ENCODE measurements around the gene ROBO2.
A peak's percentile ranks its signal among the peaks of the same experiment; 100 is the strongest.
"Not testable (repeated sequence)": the region's sequence is repeated elsewhere in the genome, so short reads cannot be mapped to it uniquely, and the experiment has no call there.

ROBO2 gene

DNA sequence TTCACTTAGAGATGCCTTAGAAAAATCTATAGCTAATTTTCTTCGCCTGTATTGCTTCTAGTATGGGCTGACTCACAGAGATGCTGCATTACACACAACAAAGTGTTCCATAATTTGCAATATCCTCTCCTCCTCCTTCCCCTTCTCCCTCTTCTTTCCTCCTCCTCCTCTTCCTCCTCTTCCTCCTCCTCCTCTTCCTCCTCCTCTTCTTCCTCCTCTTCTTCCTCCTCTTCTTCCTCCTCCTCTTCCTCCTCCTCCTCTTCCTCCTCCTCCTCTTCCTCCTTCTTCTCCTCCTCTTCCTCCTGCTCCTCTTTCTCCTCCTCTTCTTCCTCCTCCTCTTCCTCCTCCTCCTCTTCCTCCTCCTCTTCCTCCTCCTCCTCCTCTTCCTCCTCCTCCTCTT is 370.4 kb downstream of the ROBO2 start:
- TF ChIP-seq ZNF513 (tag by site-specific recombination; IDR thresholded peaks at IDR 0.05), result peak; percentile 93
- H3K4me1 ChIP-seq (ENCODE audit: control insufficient read depth, insufficient read depth, low read length); H3K4me3 ChIP-seq (ENCODE audit: low read depth, low read length); CTCF ChIA-PET; H3K9me3 ChIP-seq (ENCODE audit: control insufficient read depth, insufficient read depth, low read depth, low read length); H3K36me3 ChIP-seq (ENCODE audit: control insufficient read depth in 2 of 2, insufficient read depth in 1 of 2, low read length in 2 of 2); POLR2A ChIA-PET; H3K27ac ChIP-seq (ENCODE audit: extremely low read depth, low read depth, low read length): not testable (repeated sequence)

GRCh38 chr3:77411334-77411733 is 371.4 kb downstream of the ROBO2 start:
- Histone ChIP-seq H3K36me3 (ENCODE audit: control insufficient read depth in 2 of 2, insufficient read depth in 1 of 2, low read length in 2 of 2) (no peaks in the 10 kb centered on the region), H3K9me3 (ENCODE audit: control insufficient read depth, insufficient read depth, low read depth, low read length) (no peaks in the 10 kb centered on the region), H3K27ac (ENCODE audit: extremely low read depth, low read depth, low read length) (no peak overlapping the region), H3K4me1 (ENCODE audit: control insufficient read depth, insufficient read depth, low read length) (no peaks in the 10 kb centered on the region), H3K4me3 (ENCODE audit: low read depth, low read length) (no peak overlapping the region)
- ChIA-PET POLR2A (no interaction called here), CTCF (no interaction called here)
- TF ChIP-seq ZNF558 (tag by site-specific recombination; IDR thresholded peaks at IDR 0.05) (no peak), SETDB1 (IDR thresholded peaks at IDR 0.05; ENCODE audit: insufficient read length, low read length) (no peak), ZNF513 (tag by site-specific recombination; IDR thresholded peaks at IDR 0.05) (no peak), SP7 (tag by site-specific recombination; IDR thresholded peaks at IDR 0.05) (no peak), OVOL3 (tag by site-specific recombination; IDR thresholded peaks at IDR 0.05) (no peak), ZNF157 (tag by site-specific recombination; IDR thresholded peaks at IDR 0.05) (no peak), ZNF585B (tag by site-specific recombination; IDR thresholded peaks at IDR 0.05) (no peak), ZNF701 (tag by site-specific recombination; IDR thresholded peaks at IDR 0.05) (no peak), ZNF366 (tag by site-specific recombination; conservative IDR thresholded peaks at IDR 0.05) (no peak), ZBTB20 (tag by site-specific recombination; IDR thresholded peaks at IDR 0.05) (no peak), ZNF433 (tag by site-specific recombination; IDR thresholded peaks at IDR 0.05; ENCODE audit: low read depth) (no peak), KLF8 (tag by site-specific recombination; IDR thresholded peaks at IDR 0.05) (no peak)
- TF ChIP-seq, protein P1, sequence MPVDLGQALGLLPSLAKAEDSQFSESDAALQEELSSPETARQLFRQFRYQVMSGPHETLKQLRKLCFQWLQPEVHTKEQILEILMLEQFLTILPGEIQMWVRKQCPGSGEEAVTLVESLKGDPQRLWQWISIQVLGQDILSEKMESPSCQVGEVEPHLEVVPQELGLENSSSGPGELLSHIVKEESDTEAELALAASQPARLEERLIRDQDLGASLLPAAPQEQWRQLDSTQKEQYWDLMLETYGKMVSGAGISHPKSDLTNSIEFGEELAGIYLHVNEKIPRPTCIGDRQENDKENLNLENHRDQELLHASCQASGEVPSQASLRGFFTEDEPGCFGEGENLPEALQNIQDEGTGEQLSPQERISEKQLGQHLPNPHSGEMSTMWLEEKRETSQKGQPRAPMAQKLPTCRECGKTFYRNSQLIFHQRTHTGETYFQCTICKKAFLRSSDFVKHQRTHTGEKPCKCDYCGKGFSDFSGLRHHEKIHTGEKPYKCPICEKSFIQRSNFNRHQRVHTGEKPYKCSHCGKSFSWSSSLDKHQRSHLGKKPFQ (tag by site-specific recombination; IDR thresholded peaks at IDR 0.05), result no peak
- TF ChIP-seq, protein P2, sequence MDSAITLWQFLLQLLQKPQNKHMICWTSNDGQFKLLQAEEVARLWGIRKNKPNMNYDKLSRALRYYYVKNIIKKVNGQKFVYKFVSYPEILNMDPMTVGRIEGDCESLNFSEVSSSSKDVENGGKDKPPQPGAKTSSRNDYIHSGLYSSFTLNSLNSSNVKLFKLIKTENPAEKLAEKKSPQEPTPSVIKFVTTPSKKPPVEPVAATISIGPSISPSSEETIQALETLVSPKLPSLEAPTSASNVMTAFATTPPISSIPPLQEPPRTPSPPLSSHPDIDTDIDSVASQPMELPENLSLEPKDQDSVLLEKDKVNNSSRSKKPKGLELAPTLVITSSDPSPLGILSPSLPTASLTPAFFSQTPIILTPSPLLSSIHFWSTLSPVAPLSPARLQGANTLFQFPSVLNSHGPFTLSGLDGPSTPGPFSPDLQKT (IDR thresholded peaks at IDR 0.05; ENCODE audit: borderline replicate concordance, low read depth, low read length), result no peak
- TF ChIP-seq, protein P3, sequence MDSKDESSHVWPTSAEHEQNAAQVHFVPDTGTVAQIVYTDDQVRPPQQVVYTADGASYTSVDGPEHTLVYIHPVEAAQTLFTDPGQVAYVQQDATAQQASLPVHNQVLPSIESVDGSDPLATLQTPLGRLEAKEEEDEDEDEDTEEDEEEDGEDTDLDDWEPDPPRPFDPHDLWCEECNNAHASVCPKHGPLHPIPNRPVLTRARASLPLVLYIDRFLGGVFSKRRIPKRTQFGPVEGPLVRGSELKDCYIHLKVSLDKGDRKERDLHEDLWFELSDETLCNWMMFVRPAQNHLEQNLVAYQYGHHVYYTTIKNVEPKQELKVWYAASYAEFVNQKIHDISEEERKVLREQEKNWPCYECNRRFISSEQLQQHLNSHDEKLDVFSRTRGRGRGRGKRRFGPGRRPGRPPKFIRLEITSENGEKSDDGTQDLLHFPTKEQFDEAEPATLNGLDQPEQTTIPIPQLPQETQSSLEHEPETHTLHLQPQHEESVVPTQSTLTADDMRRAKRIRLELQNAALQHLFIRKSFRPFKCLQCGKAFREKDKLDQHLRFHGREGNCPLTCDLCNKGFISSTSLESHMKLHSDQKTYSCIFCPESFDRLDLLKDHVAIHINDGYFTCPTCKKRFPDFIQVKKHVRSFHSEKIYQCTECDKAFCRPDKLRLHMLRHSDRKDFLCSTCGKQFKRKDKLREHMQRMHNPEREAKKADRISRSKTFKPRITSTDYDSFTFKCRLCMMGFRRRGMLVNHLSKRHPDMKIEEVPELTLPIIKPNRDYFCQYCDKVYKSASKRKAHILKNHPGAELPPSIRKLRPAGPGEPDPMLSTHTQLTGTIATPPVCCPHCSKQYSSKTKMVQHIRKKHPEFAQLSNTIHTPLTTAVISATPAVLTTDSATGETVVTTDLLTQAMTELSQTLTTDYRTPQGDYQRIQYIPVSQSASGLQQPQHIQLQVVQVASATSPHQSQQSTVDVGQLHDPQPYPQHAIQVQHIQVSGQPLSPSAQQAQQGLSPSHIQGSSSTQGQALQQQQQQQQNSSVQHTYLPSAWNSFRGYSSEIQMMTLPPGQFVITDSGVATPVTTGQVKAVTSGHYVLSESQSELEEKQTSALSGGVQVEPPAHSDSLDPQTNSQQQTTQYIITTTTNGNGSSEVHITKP (tag by site-specific recombination; IDR thresholded peaks at IDR 0.05), result no peak

All from HEK293 (cell line).